IMR-90 (cell line): ENCODE results near the gene GPC5. TPM values are rescaled to one million over a fixed set of nuclear protein-coding genes. Genes with fewer than 3 reads are reported as not detected.

Experiments used
- ATAC-seq: fragments of 200-7000 bp; cut with Tn5 transposase; 2 replicates; pipeline ENCODE4 v1.9.1; 2020; ENCODE audit warnings: low read depth, mild to moderate bottlenecking, moderate library complexity
- BruUV-seq: library from RNA; stranded (reverse); fragments of 400-500 nt; replicated peaks from 2 replicates; lab custom pipeline; 2021; lab: Mats Ljungman, UMichigan
- CTCF ChIA-PET: fragments of 300-600 bp; formaldehyde crosslinking; extraction: SDS; loops from one replicate; lab custom pipeline; 2021; ENCODE audit warnings: antibody characterized with exemption; lab: Yijun Ruan, JAX
- POLR2A ChIA-PET: fragments of 300-600 bp; sonication (Branson Sonifier 250); formaldehyde crosslinking; loops from one replicate; lab custom pipeline; 2022; ENCODE audit warnings: antibody characterized with exemption; ENCODE audit not compliant: unreplicated experiment; lab: Charles Lee
- DNase-seq: peaks from one replicate; pipeline ENCODE4 v3.0.0; 2013
- H2AFZ ChIP-seq: replicated peaks from 2 replicates; pipeline ENCODE3; 2013; ENCODE audit warnings: low read length, mild to moderate bottlenecking; ENCODE audit not compliant: poor library complexity
- H2AK5ac ChIP-seq: 2 replicates; pipeline ENCODE4 v1.6.1; 2013; ENCODE audit warnings: low read depth, low read length, inconsistent platforms
- H2AK9ac ChIP-seq: replicated peaks from 2 replicates; pipeline ENCODE3; 2013; ENCODE audit warnings: mild to moderate bottlenecking, low read depth, low read length, moderate library complexity; ENCODE audit not compliant: poor library complexity
- H2BK120ac ChIP-seq: 2 replicates; pipeline ENCODE4 v1.6.1; 2013; ENCODE audit warnings: low read depth, low read length, inconsistent platforms
- H2BK15ac ChIP-seq: 3 replicates; pipeline ENCODE4 v1.6.1; 2013; ENCODE audit warnings: low read depth, low read length, inconsistent platforms
- H2BK20ac ChIP-seq: 2 replicates; pipeline ENCODE4 v1.6.1; 2013; ENCODE audit warnings: low read depth, mild to moderate bottlenecking, inconsistent platforms, low read length, moderate library complexity
- H2BK5ac ChIP-seq: 2 replicates; pipeline ENCODE4 v1.6.1; 2013; ENCODE audit warnings: mild to moderate bottlenecking, low read depth, low read length, inconsistent platforms; ENCODE audit not compliant: poor library complexity, severe bottlenecking
- H3K14ac ChIP-seq: replicated peaks from 2 replicates; pipeline ENCODE4 v1.6.1; 2013; ENCODE audit warnings: low read depth, low read length, inconsistent platforms
- H3K18ac ChIP-seq: 2 replicates; pipeline ENCODE4 v1.6.1; 2013; ENCODE audit warnings: low read depth, low read length, control low read depth
- H3K23ac ChIP-seq: 2 replicates; pipeline ENCODE4 v1.6.1; 2013; ENCODE audit warnings: low read depth, low read length, inconsistent platforms
- H3K27ac ChIP-seq: 2 replicates; pipeline ENCODE4 v1.5.1; 2013; ENCODE audit warnings: mild to moderate bottlenecking, control low read depth, low read length; ENCODE audit not compliant: insufficient read depth
- H3K27me3 ChIP-seq: 2 replicates; pipeline ENCODE4 v1.6.1; 2013; ENCODE audit warnings: low read length; ENCODE audit not compliant: control insufficient read depth, insufficient read depth
- H3K36me3 ChIP-seq: 2 replicates; pipeline ENCODE4 v1.6.1; 2013; ENCODE audit warnings: low read length, mixed read lengths; ENCODE audit not compliant: control insufficient read depth, insufficient read depth
- H3K4ac ChIP-seq: 2 replicates; pipeline ENCODE4 v1.6.1; 2013; ENCODE audit warnings: low read depth, low read length, inconsistent platforms
- H3K4me1 ChIP-seq: 2 replicates; pipeline ENCODE4 v1.6.1; 2013; ENCODE audit warnings: low read length, mixed read lengths; ENCODE audit not compliant: control insufficient read depth, insufficient read depth
- H3K4me2 ChIP-seq: 2 replicates; pipeline ENCODE4 v1.6.1; 2013; ENCODE audit warnings: low read depth, mild to moderate bottlenecking, control low read depth, low read length, moderate library complexity
- H3K4me3 ChIP-seq: 2 replicates; pipeline ENCODE4 v1.5.1; 2013; ENCODE audit warnings: low read depth, mild to moderate bottlenecking, control low read depth, low read length, moderate library complexity; ENCODE audit not compliant: insufficient read depth
- H3K56ac ChIP-seq: 2 replicates; pipeline ENCODE4 v1.6.1; 2013; ENCODE audit warnings: low read length, inconsistent platforms; ENCODE audit not compliant: insufficient read depth; ENCODE audit errors: extremely low read depth
- H3K79me1 ChIP-seq, 2 experiments: 2 replicates each; pipeline ENCODE4 v1.6.1; 2013; ENCODE audit warnings: low read length in 2 of 2, inconsistent platforms in 1 of 2, low read depth in 1 of 2
- H3K9ac ChIP-seq: 2 replicates; pipeline ENCODE4 v1.6.1; 2013; ENCODE audit warnings: low read depth, low read length, control low read depth
- H3K9me1 ChIP-seq: 2 replicates; pipeline ENCODE4 v1.6.1; 2013; ENCODE audit warnings: low read length, inconsistent platforms; ENCODE audit not compliant: insufficient read depth
- H3K9me3 ChIP-seq: 2 replicates; pipeline ENCODE4 v1.6.1; 2013; ENCODE audit warnings: low read length; ENCODE audit not compliant: control insufficient read depth, insufficient read depth
- H4K20me1 ChIP-seq: 2 replicates; pipeline ENCODE4 v1.6.1; 2013; ENCODE audit warnings: low read length, inconsistent platforms; ENCODE audit not compliant: insufficient read depth
- H4K5ac ChIP-seq: 2 replicates; pipeline ENCODE4 v1.6.1; 2013; ENCODE audit warnings: mild to moderate bottlenecking, low read depth, low read length, control low read depth
- H4K8ac ChIP-seq, 2 experiments: 2 replicates each; pipeline ENCODE4 v1.6.1; 2013; ENCODE audit warnings: low read depth in 2 of 2, low read length in 2 of 2, control low read depth in 1 of 2, inconsistent platforms in 1 of 2
- H4K91ac ChIP-seq: 2 replicates; pipeline ENCODE4 v1.6.1; 2013; ENCODE audit warnings: low read depth, low read length, inconsistent platforms; ENCODE audit not compliant: insufficient read depth
- BHLHE40 ChIP-seq: fragments of 150-350 bp; IDR thresholded peaks from 2 replicates; pipeline ENCODE4 v1.6.1; 2016; ENCODE audit warnings: mild to moderate bottlenecking, low read depth, low read length
- CEBPB ChIP-seq: IDR thresholded peaks from 2 replicates; pipeline ENCODE4 v1.6.1; 2012; ENCODE audit warnings: low read depth, low read length, improper control_type of control experiment
- CHD1 ChIP-seq: IDR thresholded peaks from 2 replicates; pipeline ENCODE4 v1.6.1; 2012; ENCODE audit warnings: low read depth, low read length, improper control_type of control experiment
- CTCF ChIP-seq: conservative IDR thresholded peaks from 2 replicates; pipeline ENCODE4 v1.5.1; 2012; ENCODE audit warnings: mild to moderate bottlenecking, low read depth, low read length, improper control_type of control experiment
- FOS ChIP-seq: fragments of 150-350 bp; IDR thresholded peaks from 2 replicates; pipeline ENCODE4 v1.6.1; 2016; ENCODE audit warnings: low read depth, low read length
- MAFK ChIP-seq: IDR thresholded peaks from 2 replicates; pipeline ENCODE4 v1.6.1; 2012; ENCODE audit warnings: low read depth, low read length, improper control_type of control experiment
- MAZ ChIP-seq: IDR thresholded peaks from 2 replicates; pipeline ENCODE4 v1.6.1; 2012; ENCODE audit warnings: low read depth, mild to moderate bottlenecking, low read length, improper control_type of control experiment, moderate library complexity, borderline replicate concordance
- MXI1 ChIP-seq: IDR thresholded peaks from 2 replicates; pipeline ENCODE4 v1.6.1; 2012; ENCODE audit warnings: low read depth, mild to moderate bottlenecking, low read length, moderate library complexity, borderline replicate concordance
- NFE2L2 ChIP-seq: fragments of 150-350 bp; IDR thresholded peaks from 2 replicates; pipeline ENCODE4 v1.6.1; 2016; ENCODE audit warnings: low read depth, mild to moderate bottlenecking, low read length
- POLR2A ChIP-seq: IDR thresholded peaks from 2 replicates; pipeline ENCODE4 v1.6.1; 2012; ENCODE audit warnings: mild to moderate bottlenecking, low read depth, low read length
- RAD21 ChIP-seq: IDR thresholded peaks from 2 replicates; pipeline ENCODE4 v1.6.1; 2012; ENCODE audit warnings: low read length, improper control_type of control experiment
- RCOR1 ChIP-seq: IDR thresholded peaks from 2 replicates; pipeline ENCODE4 v1.6.1; 2012; ENCODE audit warnings: mild to moderate bottlenecking, low read length, improper control_type of control experiment; ENCODE audit not compliant: insufficient replicate concordance
- RFX5 ChIP-seq: IDR thresholded peaks from 2 replicates; pipeline ENCODE4 v1.8.0; 2012; ENCODE audit warnings: low read depth, mild to moderate bottlenecking, low read length, moderate library complexity
- SMC3 ChIP-seq: fragments of 150-350 bp; IDR thresholded peaks from 2 replicates; pipeline ENCODE4 v1.6.1; 2016; ENCODE audit warnings: low read depth, mild to moderate bottlenecking, antibody characterized with exemption, low read length, moderate library complexity
- WGBS, 2 experiments: methylation state at CpG; one replicate each; pipeline versions ENCODE4 v1.1.5 to v1.1.7; 2013; ENCODE audit warnings: missing lambda C conversion rate in 2 of 2; ENCODE audit not compliant: insufficient read length in 1 of 2; ENCODE audit errors: extremely low coverage in 2 of 2; 5-methylcytosine and 5-hydroxymethylcytosine counted together
- dilution Hi-C: fragments of 300-500 bp; cut with HindIII; formaldehyde crosslinking; loops from one replicate; pipeline ENCODE4 v1.14.3; 2018; ENCODE audit warnings: low sequenced_read_pairs; ENCODE audit not compliant: unreplicated experiment
- in situ Hi-C: fragments of 300-500 bp; cut with MboI; formaldehyde crosslinking; loops from 3 replicates; pipeline ENCODE4 v1.14.3; 2019; ENCODE audit warnings: low sequenced_read_pairs, inconsistent platforms, mixed read lengths
- intact Hi-C: fragments of 100-400 bp; cut with micrococcal nuclease; formaldehyde crosslinking; loops from 2 replicates; pipeline ENCODE4 v1.10.0; 2022
- polyA plus RNA-seq, 3 experiments: library from polyadenylated mRNA; depleted of rRNA; stranded (reverse); fragments of >200 nt; gene quantifications; 2 replicates each; pipeline ENCODE4 v1.2.3, GENCODE V29; 2012; ENCODE audit warnings: low replicate concordance in 1 of 3
- total RNA-seq: library from RNA; depleted of rRNA; stranded (reverse); fragments of >200 nt; gene quantifications from 2 replicates; pipeline ENCODE4 v1.2.3, GENCODE V29; 2012
- TF ChIP-seq, protein P1 (sequence below): fragments of 150-350 bp; IDR thresholded peaks from 2 replicates; pipeline ENCODE4 v1.6.1; 2017; ENCODE audit warnings: mild to moderate bottlenecking, antibody characterized with exemption, low read length, low read depth
- TF ChIP-seq, protein P2 (sequence below): fragments of 150-350 bp; IDR thresholded peaks from 2 replicates; pipeline ENCODE4 v1.6.1; 2016; ENCODE audit warnings: low read depth, mild to moderate bottlenecking, low read length, moderate library complexity, borderline replicate concordance

The GPC5 gene
- total and polyA plus RNA-seq, 2 of the 4 experiments (the other 2 are of a cell fraction) = 0.94 to 1.8 TPM

DNA sequence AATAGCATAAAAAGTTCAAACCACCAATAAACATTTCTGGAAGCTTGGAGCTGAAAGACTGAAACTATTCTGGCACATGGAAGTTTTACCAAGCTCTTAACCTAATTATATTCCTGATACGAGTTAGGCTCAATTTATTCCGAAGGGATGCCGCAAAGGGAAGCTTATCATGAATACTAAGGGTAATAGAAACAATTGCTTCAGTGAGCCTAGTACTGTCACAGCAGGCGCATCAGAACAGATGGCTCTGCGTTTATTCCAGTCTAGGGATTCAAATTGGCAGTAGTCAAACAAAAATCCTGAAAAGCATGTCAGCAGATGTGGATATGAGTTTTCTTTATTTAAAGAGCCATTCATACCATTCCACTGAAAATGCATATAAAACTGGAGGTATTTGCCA lies 779.5 kb downstream of the GPC5 start:
- no peaks in the 10 kb centered on the region for H3K9me1 ChIP-seq
- H2BK20ac ChIP-seq = no peak overlapping the region
- H2AK9ac ChIP-seq = no peak overlapping the region
- no TSS peak for BruUV-seq
- TF ChIP-seq FOS (no peak), RAD21 (no peak), CEBPB (no peak), MAFK (no peak), SMC3 (no peak), BHLHE40 (no peak), CHD1 (no peak), POLR2A (no peak), RCOR1 (no peak), NFE2L2 (no peak), MXI1 (no peak), CTCF (no peak), MAZ (no peak), RFX5 (no peak)
- TF ChIP-seq, protein P1, sequence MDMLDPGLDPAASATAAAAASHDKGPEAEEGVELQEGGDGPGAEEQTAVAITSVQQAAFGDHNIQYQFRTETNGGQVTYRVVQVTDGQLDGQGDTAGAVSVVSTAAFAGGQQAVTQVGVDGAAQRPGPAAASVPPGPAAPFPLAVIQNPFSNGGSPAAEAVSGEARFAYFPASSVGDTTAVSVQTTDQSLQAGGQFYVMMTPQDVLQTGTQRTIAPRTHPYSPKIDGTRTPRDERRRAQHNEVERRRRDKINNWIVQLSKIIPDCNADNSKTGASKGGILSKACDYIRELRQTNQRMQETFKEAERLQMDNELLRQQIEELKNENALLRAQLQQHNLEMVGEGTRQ = no peak
- TF ChIP-seq, protein P2, sequence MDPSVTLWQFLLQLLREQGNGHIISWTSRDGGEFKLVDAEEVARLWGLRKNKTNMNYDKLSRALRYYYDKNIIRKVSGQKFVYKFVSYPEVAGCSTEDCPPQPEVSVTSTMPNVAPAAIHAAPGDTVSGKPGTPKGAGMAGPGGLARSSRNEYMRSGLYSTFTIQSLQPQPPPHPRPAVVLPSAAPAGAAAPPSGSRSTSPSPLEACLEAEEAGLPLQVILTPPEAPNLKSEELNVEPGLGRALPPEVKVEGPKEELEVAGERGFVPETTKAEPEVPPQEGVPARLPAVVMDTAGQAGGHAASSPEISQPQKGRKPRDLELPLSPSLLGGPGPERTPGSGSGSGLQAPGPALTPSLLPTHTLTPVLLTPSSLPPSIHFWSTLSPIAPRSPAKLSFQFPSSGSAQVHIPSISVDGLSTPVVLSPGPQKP = no peak
- no peak overlapping the region for H4K5ac ChIP-seq
- no peaks in the 10 kb centered on the region for H3K4me1 ChIP-seq
- ATAC-seq (no peak), DNase-seq (no peak)
- H3K79me1 ChIP-seq = no peaks in the 10 kb centered on the region
- H2BK5ac ChIP-seq = no peak overlapping the region
- no peak overlapping the region for H3K56ac ChIP-seq
- dilution Hi-C loops = no loop called here
- no peak overlapping the region for H3K18ac ChIP-seq
- H3K36me3 ChIP-seq = no peaks in the 10 kb centered on the region
- WGBS, 2 experiments = 100% methylated on average over 1 of the region's 5 CpGs; no CpG with 5 or more reads in 1 of the 2 experiments
- H3K4me2 ChIP-seq = no peak overlapping the region
- no peak overlapping the region for H3K23ac ChIP-seq
- H3K14ac ChIP-seq = no peak overlapping the region
- H4K8ac ChIP-seq = no peak overlapping the region
- ChIA-PET CTCF (no interaction called here), POLR2A (no interaction called here)
- H2BK15ac ChIP-seq = no peak overlapping the region
- H3K9me3 ChIP-seq = no peaks in the 10 kb centered on the region
- H3K27ac ChIP-seq = no peak overlapping the region
- no peak overlapping the region for H2BK120ac ChIP-seq
- H3K27me3 ChIP-seq = no peaks in the 10 kb centered on the region
- no peak overlapping the region for H3K9ac ChIP-seq
- no peak overlapping the region for H3K4me3 ChIP-seq
- in situ Hi-C loops = loop anchor here (25.0 kb wide), 1 partner anchor 984 kb away; no protein-coding TSS in a partner anchor
- H2AFZ ChIP-seq = no peak overlapping the region
- intact Hi-C loops = no loop called here
- no peak overlapping the region for H4K91ac ChIP-seq
- H3K4ac ChIP-seq = no peak overlapping the region
- no peak overlapping the region for H2AK5ac ChIP-seq
- H4K20me1 ChIP-seq = no peaks in the 10 kb centered on the region
